K562 (cell line): ENCODE measurements around the gene SLC44A1. TPM values are rescaled to one million over a fixed set of nuclear protein-coding genes. Genes with fewer than 3 reads are reported as not detected.

Experiments used
- ATAC-seq: fragments of 200-7000 bp; cut with Tn5 transposase; 3 replicates; pipeline ENCODE4 v1.9.1; 2020; ENCODE audit warnings: moderate library complexity
- BruUV-seq: library from RNA; stranded (reverse); fragments of 400-500 nt; replicated peaks from 2 replicates; lab custom pipeline; 2021; lab: Mats Ljungman, UMichigan
- CTCF ChIA-PET: fragments of 300-600 bp; formaldehyde crosslinking; extraction: SDS; loops from one replicate; lab custom pipeline; 2021; ENCODE audit warnings: low intra/inter-chr PET ratio; lab: Yijun Ruan, JAX
- POLR2A ChIA-PET: fragments of 300-600, 350-650 bp; sonication (Branson Sonifier 250); formaldehyde crosslinking; extraction: SDS; loops from one replicate; lab custom pipeline; 2021; ENCODE audit warnings: antibody characterized with exemption, inconsistent platforms; lab: Yijun Ruan, JAX
- DNase-seq, 4 experiments: peaks; one replicate each; pipeline versions ENCODE4 v3.0.0 to v3.0.0-alpha.2; 2011 to 2018; ENCODE audit warnings: low spot score in 3 of 4, mixed read lengths in 3 of 4; ENCODE audit errors: extremely low read depth in 1 of 4
- FAIRE-seq: peaks from 2 replicates; lab custom pipeline; 2011; peaks lifted over from hg19 to GRCh38; lab: Jason Lieb, UNC
- H2AFZ ChIP-seq: 2 replicates; pipeline ENCODE4 v1.6.0; 2011; ENCODE audit warnings: low read depth, low read length, control low read depth, inconsistent platforms
- H3K27ac ChIP-seq: fragments of 200-600 bp; 3 replicates; pipeline ENCODE4 v1.8.0; 2011; ENCODE audit warnings: low read depth, mild to moderate bottlenecking, control low read depth, inconsistent platforms, low read length, moderate library complexity, mixed read lengths; ENCODE audit errors: extremely low read depth
- H3K27me3 ChIP-seq, 2 experiments: fragments of 300-600 bp in 1 of 2; 2 replicates in 1 of 2; 3 replicates in 1 of 2; pipeline versions ENCODE4 v1.6.0 to v1.8.0; 2011; ENCODE audit warnings: inconsistent platforms in 2 of 2, low read length in 2 of 2, mild to moderate bottlenecking in 1 of 2, mixed read lengths in 1 of 2, moderate library complexity in 1 of 2; ENCODE audit not compliant: control insufficient read depth in 2 of 2, insufficient read depth in 2 of 2
- H3K36me3 ChIP-seq: fragments of 300-600 bp; 3 replicates; pipeline ENCODE4 v1.8.0; 2011; ENCODE audit warnings: mild to moderate bottlenecking, low read length, inconsistent platforms; ENCODE audit not compliant: control insufficient read depth, insufficient read depth
- H3K4me1 ChIP-seq, 2 experiments: fragments of 200-600 bp in 1 of 2; replicated peaks in 1 of 2; 2 replicates in 1 of 2; 3 replicates in 1 of 2; pipeline versions ENCODE4 v1.5.1 to v1.8.0; 2011; ENCODE audit warnings: inconsistent platforms in 2 of 2, low read length in 2 of 2, mild to moderate bottlenecking in 1 of 2, mixed read lengths in 1 of 2, moderate library complexity in 1 of 2; ENCODE audit not compliant: control insufficient read depth in 2 of 2, insufficient read depth in 2 of 2
- H3K4me2 ChIP-seq: 2 replicates; pipeline ENCODE4 v1.6.1; 2011; ENCODE audit warnings: low read length, control low read depth, inconsistent platforms, mixed read lengths; ENCODE audit not compliant: insufficient read depth
- H3K4me3 ChIP-seq: fragments of 200-600 bp; sonication (generic), shearing (Covaris generic); 2 replicates; pipeline ENCODE4 v1.5.1; 2016; ENCODE audit warnings: control low read depth, inconsistent platforms
- H3K79me2 ChIP-seq: fragments of 200-600 bp; 3 replicates; pipeline ENCODE4 v1.8.0; 2011; ENCODE audit warnings: low read length, inconsistent platforms; ENCODE audit not compliant: control insufficient read depth, insufficient read depth
- H3K9ac ChIP-seq, 2 experiments: 2 replicates each; pipeline versions ENCODE4 v1.6.0 to v1.6.1; 2011; ENCODE audit warnings: low read depth in 2 of 2, low read length in 2 of 2, control low read depth in 1 of 2, inconsistent platforms in 1 of 2, mild to moderate bottlenecking in 1 of 2, mixed read lengths in 1 of 2; ENCODE audit not compliant: insufficient read depth in 1 of 2
- H3K9me1 ChIP-seq: one replicate; pipeline ENCODE4 v1.6.0; 2011; ENCODE audit warnings: inconsistent platforms, mild to moderate bottlenecking, low read length, moderate library complexity; ENCODE audit not compliant: control insufficient read depth, insufficient read depth
- H3K9me3 ChIP-seq: replicated peaks from 2 replicates; pipeline ENCODE4 v1.5.1; 2011; ENCODE audit warnings: low read depth, low read length, inconsistent platforms; ENCODE audit not compliant: control insufficient read depth, insufficient read depth
- H4K20me1 ChIP-seq: replicated peaks from 2 replicates; pipeline ENCODE4 v1.6.1; 2011; ENCODE audit warnings: low read length, inconsistent platforms, mixed read lengths; ENCODE audit not compliant: control insufficient read depth, insufficient read depth
- CHD1 ChIP-seq: fragments of 200-600 bp; sonication (generic); IDR thresholded peaks from one replicate; pipeline ENCODE4 v1.6.1; 2012; ENCODE audit warnings: mild to moderate bottlenecking, moderate library complexity, low read length, inconsistent platforms
- DIDO1 ChIP-seq: fragments of 450-650 bp; IDR thresholded peaks from 2 replicates; pipeline ENCODE4 v1.6.1; 2016; ENCODE audit warnings: low read depth, missing biosample characterization, missing genetic modification characterization
- HMG20B ChIP-seq: fragments of 250-450 bp; sonication (Bioruptor Pico); IDR thresholded peaks from 2 replicates; pipeline ENCODE4 v1.5.0; 2021; ENCODE audit warnings: mild to moderate bottlenecking
- IFI16 ChIP-seq: fragments of 250-450 bp; sonication (Bioruptor Pico); IDR thresholded peaks from 2 replicates; pipeline ENCODE4 v2.1.2; 2022; ENCODE audit warnings: mild to moderate bottlenecking, inconsistent platforms
- LARP7 ChIP-seq: fragments of 450-650 bp; IDR thresholded peaks from 2 replicates; pipeline ENCODE4 v1.6.1; 2016
- NCOA6 ChIP-seq: fragments of 450-650 bp; IDR thresholded peaks from 2 replicates; pipeline ENCODE4 v1.6.1; 2017; ENCODE audit warnings: mild to moderate bottlenecking
- NRF1 ChIP-seq, 2 experiments: fragments of 450-650 bp; IDR thresholded peaks in 1 of 2; conservative IDR thresholded peaks in 1 of 2; 2 replicates each; pipeline ENCODE4 v1.6.1; 2014; ENCODE audit warnings: mild to moderate bottlenecking in 2 of 2
- PHB ChIP-seq: fragments of 250-450 bp; sonication (Bioruptor Pico); IDR thresholded peaks from 2 replicates; pipeline ENCODE4 v1.5.0; 2021
- POLR2B ChIP-seq: fragments of 450-650 bp; IDR thresholded peaks from 2 replicates; pipeline ENCODE4 v1.6.1; 2018; ENCODE audit warnings: low read depth; ENCODE audit not compliant: partially characterized antibody
- RFX1 ChIP-seq: fragments of 450-650 bp; IDR thresholded peaks from 2 replicates; pipeline ENCODE4 v1.6.1; 2016; ENCODE audit warnings: mild to moderate bottlenecking, moderate library complexity
- ZNF354B ChIP-seq: fragments of 250-450 bp; sonication (Bioruptor Pico); IDR thresholded peaks from 2 replicates; pipeline ENCODE4 v1.4.0; 2020
- ZNF384 ChIP-seq: IDR thresholded peaks from 2 replicates; pipeline ENCODE4 v1.6.1; 2012; ENCODE audit warnings: low read depth, low read length, improper control_type of control experiment
- ZNF561 ChIP-seq: fragments of 450-650 bp; formaldehyde crosslinking; conservative IDR thresholded peaks from 2 replicates; pipeline ENCODE4 v1.4.0; 2020; ENCODE audit warnings: mild to moderate bottlenecking, moderate library complexity
- WGBS: fragments of 100-300 bp; shearing (Covaris generic); methylation state at CpG from one replicate; pipeline ENCODE4 v1.1.6; 2016; ENCODE audit warnings: low coverage, mixed read lengths; ENCODE audit not compliant: insufficient coverage; ENCODE audit errors: missing lambda C conversion rate; 5-methylcytosine and 5-hydroxymethylcytosine counted together
- in situ Hi-C: fragments of 300-500 bp; cut with MboI; formaldehyde crosslinking; loops from 4 replicates; pipeline ENCODE4 v1.15.0; 2018; ENCODE audit warnings: inconsistent platforms, mixed read lengths
- intact Hi-C: fragments of 100-400 bp; cut with micrococcal nuclease; formaldehyde crosslinking; loops from 2 replicates; pipeline ENCODE4 v1.14.2; 2022
- polyA plus RNA-seq, 8 experiments: library from polyadenylated mRNA; depleted of rRNA in 4 of 8; stranded (reverse) in 5 of 8; unstranded in 3 of 8; fragments of >200 nt; fragmentation: Nextera tagmentation in 2 of 8; fragmentation: Illumina TruSeq in 1 of 8; extraction: Ambion mirVana in 2 of 8; extraction: Trizol in 1 of 8; gene quantifications; 2 replicates each; pipeline versions ENCODE4 v1.2.1 to v1.2.3, GENCODE V29; 2011 to 2014; ENCODE audit warnings: inconsistent platforms in 1 of 8, missing spikeins in 1 of 8
- total RNA-seq, 7 experiments: library from RNA; depleted of rRNA in 6 of 7; stranded (reverse); fragments of >200 nt in 6 of 7; fragmentation: Illumina TruSeq in 2 of 7; extraction: Trizol in 2 of 7; gene quantifications; 2 replicates each; pipeline versions ENCODE4 v1.2.1 to v1.2.3, GENCODE V29; 2011 to 2021; ENCODE audit warnings: low replicate concordance in 1 of 7
- TF ChIP-seq, protein P1 (sequence below): IDR thresholded peaks from 3 replicates; pipeline ENCODE4 v1.6.1; 2011; ENCODE audit warnings: borderline replicate concordance, mild to moderate bottlenecking; ENCODE audit not compliant: insufficient read length, insufficient read depth

Gene SLC44A1
- total and polyA plus RNA-seq, 9 of the 15 experiments (the other 6 are each of a cell fraction or from before 2014, with no cell fraction given): 0.11 to 0.59 (median 0.30) TPM

DNA sequence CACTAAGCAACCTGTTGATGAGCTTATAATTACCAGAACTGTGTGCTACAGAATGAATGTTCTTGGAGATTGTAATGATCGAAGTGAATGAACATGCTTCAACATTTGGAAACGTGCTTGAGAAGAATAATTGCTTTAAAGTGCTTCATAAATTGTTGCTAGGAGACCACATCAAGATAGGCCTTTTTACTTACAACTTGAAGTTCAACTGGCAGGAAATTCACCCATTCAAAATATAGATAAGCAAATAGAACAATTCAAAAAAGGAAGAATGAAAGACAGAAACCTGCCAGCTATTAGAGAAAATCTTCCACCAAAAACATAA lies 38.0 kb upstream of the SLC44A1 start:
- H3K27ac ChIP-seq: no peak overlapping the region
- DNase-seq (no peak), FAIRE-seq (no peak), ATAC-seq (no peak)
- WGBS: 7% methylated on average over 2 of the region's 2 CpGs
- in situ Hi-C loops (no loop called here), intact Hi-C loops (no loop called here)
- no peaks in the 10 kb centered on the region for H3K9me1 ChIP-seq
- TF ChIP-seq RFX1 (peak; percentile 20; the same call in 1 of the 2 replicates), POLR2B (no peak)
- H3K4me1 ChIP-seq: no peaks in the 10 kb centered on the region
- H4K20me1 ChIP-seq: no peaks in the 10 kb centered on the region
- H3K9me3 ChIP-seq: no peaks in the 10 kb centered on the region
- H3K9ac ChIP-seq: no peak overlapping the region
- no peak overlapping the region for H2AFZ ChIP-seq
- no TSS peak for BruUV-seq
- no peaks in the 10 kb centered on the region for H3K36me3 ChIP-seq
- ChIA-PET CTCF (no interaction called here), POLR2A (interaction anchor here (0.6 kb wide), 1 partner anchor 19 kb away, joined by 3 read pairs; no protein-coding TSS in a partner anchor)
- no peak overlapping the region for H3K4me2 ChIP-seq
- H3K27me3 ChIP-seq: no peaks in the 10 kb centered on the region
- no peaks in the 10 kb centered on the region for H3K79me2 ChIP-seq
- H3K4me3 ChIP-seq: no peak overlapping the region

DNA sequence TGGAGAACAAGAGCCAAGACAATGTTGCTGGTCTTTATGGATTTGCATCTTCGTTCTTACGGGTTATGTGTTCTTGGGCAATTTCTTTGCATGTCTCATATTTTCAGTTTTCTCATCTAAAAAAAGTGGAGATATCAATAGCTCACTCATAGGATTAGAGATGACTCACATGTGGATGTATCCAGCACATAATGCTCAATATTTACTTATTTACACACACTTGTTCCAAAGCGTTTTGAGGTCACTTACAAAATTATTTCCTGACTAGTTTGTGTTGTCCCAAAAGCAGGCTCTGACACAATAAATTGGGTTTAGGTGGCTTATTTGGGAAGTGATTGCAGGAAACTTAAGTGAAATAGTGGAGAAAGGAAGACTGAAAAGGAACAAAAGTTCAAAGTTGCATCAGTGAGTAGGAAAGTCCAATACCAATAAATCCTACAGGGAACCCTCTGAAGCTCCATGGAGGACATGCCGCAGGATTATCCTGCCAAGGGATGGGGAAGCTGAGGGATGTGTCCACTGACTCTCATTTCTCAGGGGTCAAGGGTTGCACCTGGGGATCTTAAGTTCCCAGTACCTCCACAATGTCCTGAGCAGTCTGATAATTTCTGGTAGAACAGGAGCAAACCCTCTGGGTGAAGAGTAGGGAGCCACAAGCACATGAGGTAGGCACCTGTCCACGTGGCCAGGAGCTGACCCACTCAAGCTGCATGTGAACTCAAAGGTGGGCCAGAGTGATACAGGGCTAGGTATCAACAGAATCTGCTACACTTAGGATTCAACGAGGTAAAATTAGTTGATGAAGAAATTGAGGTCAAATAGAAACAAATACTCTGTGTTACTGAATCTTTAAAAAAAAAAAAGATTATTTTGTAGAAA lies 37.4 kb upstream of the SLC44A1 start:
- CTCF ChIA-PET: no interaction called here
- FAIRE-seq: no peak
- 1% methylated on average over 6 of the region's 6 CpGs for WGBS

More for the DNA sequence above, 37.4 kb upstream of the SLC44A1 start:
- H3K4me2 ChIP-seq: no peak overlapping the region
- H3K4me3 ChIP-seq: no peak overlapping the region
- H3K27me3 ChIP-seq: no peaks in the 10 kb centered on the region
- H2AFZ ChIP-seq: no peak overlapping the region
- H3K4me1 ChIP-seq: no peaks in the 10 kb centered on the region
- BruUV-seq: no TSS peak
- in situ Hi-C loops: no loop called here
- H3K27ac ChIP-seq: no peak overlapping the region
- DNase-seq: no peak
- intact Hi-C loops: no loop called here
- no peaks in the 10 kb centered on the region for H3K9me1 ChIP-seq
- H4K20me1 ChIP-seq: no peaks in the 10 kb centered on the region
- H3K79me2 ChIP-seq: no peaks in the 10 kb centered on the region
- ATAC-seq: no peak
- H3K9ac ChIP-seq: no peak overlapping the region
- no peaks in the 10 kb centered on the region for H3K36me3 ChIP-seq
- TF ChIP-seq DIDO1 (tag) (no peak), HMG20B (CRISPR knock-in tag) (no peak), IFI16 (no peak), LARP7 (no peak), CHD1 (no peak), NCOA6 (no peak), ZNF561 (CRISPR knock-in tag) (no peak), NRF1 (conservative IDR thresholded peaks at IDR 0.05 in 1 of 2, IDR thresholded peaks at IDR 0.05 in 1 of 2) (no peak), ZNF384 (no peak), ZNF354B (CRISPR knock-in tag) (no peak), PHB (CRISPR knock-in tag) (no peak)
- TF ChIP-seq, protein P1, sequence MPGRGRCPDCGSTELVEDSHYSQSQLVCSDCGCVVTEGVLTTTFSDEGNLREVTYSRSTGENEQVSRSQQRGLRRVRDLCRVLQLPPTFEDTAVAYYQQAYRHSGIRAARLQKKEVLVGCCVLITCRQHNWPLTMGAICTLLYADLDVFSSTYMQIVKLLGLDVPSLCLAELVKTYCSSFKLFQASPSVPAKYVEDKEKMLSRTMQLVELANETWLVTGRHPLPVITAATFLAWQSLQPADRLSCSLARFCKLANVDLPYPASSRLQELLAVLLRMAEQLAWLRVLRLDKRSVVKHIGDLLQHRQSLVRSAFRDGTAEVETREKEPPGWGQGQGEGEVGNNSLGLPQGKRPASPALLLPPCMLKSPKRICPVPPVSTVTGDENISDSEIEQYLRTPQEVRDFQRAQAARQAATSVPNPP: no peak
- POLR2A ChIA-PET: interaction anchor here (0.6 kb wide), 1 partner anchor 20 kb away, joined by 3 read pairs; no protein-coding TSS in a partner anchor
- H3K9me3 ChIP-seq: no peaks in the 10 kb centered on the region
